Astrocyte of the spinal cord (primary cell): Measurements from ENCODE around the gene DOK1.

Source experiments
- DNase-seq: peaks from one replicate; pipeline ENCODE4 v3.0.0; 2011; ENCODE audit warnings: low read depth, low spot score
- H3K4me3 ChIP-seq: 2 replicates; pipeline ENCODE4 v1.5.1; 2011; ENCODE audit warnings: low read depth, mild to moderate bottlenecking, low read length, moderate library complexity
- in situ Hi-C: cut with HindIII; loops from 2 replicates; pipeline ENCODE4 v1.10.0; 2017; ENCODE audit warnings: low sequenced_read_pairs
- TF ChIP-seq, protein P1 (sequence below): IDR thresholded peaks from 2 replicates; pipeline ENCODE4 v1.5.1; 2012; ENCODE audit warnings: low read depth, mild to moderate bottlenecking, low read length, inconsistent platforms

The DOK1 gene

DNA sequence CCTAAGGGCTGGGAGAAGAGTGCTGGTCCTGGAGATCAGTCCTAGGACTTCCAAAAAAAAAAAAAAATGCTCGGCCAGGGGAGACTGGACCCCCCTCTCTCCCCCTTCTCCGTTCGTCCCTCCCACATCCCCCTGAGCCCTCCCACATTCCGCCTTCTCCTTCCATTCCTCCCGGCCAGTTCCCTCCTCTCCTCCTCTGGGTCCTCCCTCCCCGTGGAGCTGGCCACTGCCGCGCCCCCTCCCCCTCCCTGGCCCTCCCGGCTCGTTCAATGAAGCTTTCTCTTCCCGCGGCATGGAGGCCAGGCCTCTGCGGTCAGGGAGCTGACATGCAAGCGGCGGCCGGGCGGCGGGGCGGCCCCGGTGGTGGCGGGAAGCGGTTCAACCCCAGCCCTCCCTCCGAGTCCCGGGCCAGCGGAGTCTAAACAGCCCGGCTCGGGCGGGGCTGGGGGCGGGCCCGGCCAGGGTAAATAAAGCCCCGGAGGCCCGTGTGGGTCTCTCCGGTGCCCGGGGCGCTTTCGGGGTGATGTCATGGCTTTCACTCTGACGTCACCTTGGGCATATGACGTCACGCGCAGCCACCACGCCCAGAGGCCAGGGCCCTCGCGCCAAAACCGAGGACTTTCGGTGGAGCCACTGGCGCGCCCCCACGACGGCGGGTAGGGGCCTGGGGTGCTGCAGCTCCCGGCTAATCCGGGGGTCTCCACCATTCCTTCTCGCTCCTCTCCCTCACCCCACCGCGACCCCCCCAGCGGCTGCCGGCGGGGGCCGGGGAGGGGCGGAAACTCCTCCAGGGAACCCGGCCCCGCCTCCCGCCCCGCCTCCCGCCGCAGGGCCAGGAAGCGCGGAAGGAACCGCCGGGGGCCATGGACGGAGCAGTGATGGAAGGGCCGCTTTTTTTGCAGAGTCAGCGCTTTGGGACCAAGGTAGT, at the start of gene DOK1, which contains the start of gene LOXL3:
Gene DOK1, plus strand, starts transcription at position 829 of the 928 bp plus-strand sequence. Its CDS starts 35 bp downstream, at position 864.
Gene LOXL3, minus strand, starts transcription at position 51 of the 928 bp plus-strand sequence. CDS start 1,308 bp downstream, outside the sequence.
- DNase-seq: peak; percentile 96
- TF ChIP-seq, protein P1, sequence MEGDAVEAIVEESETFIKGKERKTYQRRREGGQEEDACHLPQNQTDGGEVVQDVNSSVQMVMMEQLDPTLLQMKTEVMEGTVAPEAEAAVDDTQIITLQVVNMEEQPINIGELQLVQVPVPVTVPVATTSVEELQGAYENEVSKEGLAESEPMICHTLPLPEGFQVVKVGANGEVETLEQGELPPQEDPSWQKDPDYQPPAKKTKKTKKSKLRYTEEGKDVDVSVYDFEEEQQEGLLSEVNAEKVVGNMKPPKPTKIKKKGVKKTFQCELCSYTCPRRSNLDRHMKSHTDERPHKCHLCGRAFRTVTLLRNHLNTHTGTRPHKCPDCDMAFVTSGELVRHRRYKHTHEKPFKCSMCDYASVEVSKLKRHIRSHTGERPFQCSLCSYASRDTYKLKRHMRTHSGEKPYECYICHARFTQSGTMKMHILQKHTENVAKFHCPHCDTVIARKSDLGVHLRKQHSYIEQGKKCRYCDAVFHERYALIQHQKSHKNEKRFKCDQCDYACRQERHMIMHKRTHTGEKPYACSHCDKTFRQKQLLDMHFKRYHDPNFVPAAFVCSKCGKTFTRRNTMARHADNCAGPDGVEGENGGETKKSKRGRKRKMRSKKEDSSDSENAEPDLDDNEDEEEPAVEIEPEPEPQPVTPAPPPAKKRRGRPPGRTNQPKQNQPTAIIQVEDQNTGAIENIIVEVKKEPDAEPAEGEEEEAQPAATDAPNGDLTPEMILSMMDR: no peak
- H3K4me3 ChIP-seq: peak within 1 kb of the TSS; percentile 89
- in situ Hi-C loops: no loop called here

DNA sequence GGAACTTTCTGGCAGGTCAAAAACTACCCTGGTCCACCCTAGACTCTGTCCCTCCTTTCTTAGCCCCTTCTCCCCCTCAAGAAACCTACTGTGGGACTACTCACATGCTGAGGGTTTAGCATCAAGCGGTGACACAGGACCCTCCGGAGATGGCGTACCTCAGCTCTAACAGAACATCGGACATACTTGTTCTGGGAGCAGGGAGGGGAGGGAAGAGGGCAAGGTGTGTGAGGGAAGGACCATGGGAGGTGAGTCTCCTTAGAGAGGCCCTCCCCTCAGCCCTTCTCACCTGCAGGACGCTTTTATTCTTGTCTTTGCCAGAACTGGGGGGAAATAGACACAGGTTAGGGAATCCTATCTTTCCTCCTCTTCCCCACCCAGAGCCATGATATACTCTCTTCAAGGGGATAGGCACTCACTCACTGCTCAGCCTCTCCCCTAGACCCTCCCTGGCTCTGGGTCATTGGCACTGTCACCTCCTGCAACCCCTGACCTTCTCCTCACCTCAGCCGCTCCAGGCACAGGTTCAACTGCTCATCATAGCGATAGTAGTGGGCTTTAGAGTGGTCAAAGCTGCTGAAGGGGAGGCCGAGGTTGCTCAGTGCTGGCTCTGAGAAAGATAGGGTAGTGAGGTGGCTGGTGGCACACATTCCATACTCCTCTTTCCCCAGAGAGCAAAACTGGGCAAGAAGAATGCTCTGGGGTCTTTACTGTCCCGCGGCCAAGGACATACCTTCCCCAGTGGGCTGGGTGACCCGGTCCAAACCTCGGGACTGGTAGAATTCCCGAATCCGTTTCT, 48.9 kb upstream of the DOK1 start:
- H3K4me3 ChIP-seq: no peak overlapping the region
- TF ChIP-seq, protein P1: no peak
- DNase-seq: no peak
- in situ Hi-C loops: no loop called here

DNA sequence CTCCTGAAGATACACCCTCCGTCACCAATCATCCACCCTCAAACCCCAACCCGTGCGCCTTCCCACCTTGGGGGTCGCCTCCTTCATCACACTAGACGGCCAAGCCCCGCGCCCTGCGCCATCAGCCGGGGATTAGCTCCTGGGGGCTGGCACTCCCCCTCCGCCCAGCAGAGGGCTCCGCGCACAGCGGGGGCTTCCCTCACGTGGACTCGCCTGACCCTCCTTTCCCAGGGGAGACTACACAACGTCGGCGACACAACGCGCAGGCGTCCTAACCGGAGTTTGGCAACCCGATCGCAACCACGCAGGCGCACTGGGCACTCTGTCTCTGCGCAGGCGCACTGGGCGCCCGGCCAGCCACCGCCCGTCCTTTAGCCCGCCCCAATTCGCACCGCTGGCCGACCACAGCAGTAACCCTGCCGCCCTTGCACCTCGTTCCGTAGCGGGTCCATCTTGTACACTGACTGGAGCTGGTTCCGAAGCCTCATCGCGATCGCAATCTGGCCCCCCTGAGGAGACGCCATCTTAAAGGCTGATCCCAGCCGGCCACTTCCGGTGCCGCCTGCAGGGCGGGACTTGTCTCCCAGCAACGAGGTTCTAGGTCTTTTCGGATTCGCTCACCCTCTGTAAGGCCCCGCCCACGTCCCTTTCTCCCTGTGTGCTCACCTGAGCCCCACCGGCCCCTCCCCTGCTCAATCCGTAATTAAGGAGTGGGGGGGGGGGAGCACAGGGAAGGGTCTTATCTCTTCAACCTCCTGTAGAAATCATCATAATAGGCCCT, 47.2 kb upstream of the DOK1 start, which contains the start of gene PCGF1:
Gene PCGF1, minus strand, starts transcription at position 551 of the 781 bp plus-strand sequence. Its CDS starts 27 bp downstream, at position 524.
- in situ Hi-C loops: no loop called here
- DNase-seq: peak; percentile 98
- H3K4me3 ChIP-seq: peak within 1 kb of the TSS; percentile 97
- TF ChIP-seq, protein P1: peak; percentile 42

DNA sequence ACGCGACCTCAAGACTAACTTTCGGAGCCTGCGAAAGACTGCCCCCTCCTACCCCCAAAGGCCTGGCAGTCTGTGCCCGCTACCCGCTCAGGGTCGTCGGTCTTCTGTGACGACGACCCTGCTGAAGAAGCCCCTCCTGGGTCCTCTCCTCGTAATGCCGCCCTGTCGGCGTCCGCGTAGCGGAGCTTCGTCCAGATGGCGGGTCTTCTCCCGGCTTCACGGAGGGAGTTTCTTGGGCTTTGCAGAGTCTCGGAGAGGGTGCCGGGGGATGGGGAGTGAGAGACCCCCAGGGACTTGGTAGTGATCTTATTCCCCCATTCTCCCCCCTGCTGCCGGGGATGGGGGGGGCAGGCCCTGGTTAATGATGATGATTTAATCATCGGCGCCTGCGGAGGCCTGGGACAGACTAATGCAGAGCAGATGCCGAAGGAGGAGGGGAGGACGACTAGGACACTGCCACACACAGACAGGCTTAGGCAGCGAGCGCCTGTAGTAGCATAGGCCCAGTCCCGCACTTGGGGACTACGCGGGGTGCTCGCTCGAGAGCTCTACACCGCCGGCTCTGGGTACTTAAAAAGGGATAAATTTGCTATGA, 46.5 kb upstream of the DOK1 start:
- in situ Hi-C loops: no loop called here
- no peak for DNase-seq
- peak overlapping the region; percentile 97 for H3K4me3 ChIP-seq
- TF ChIP-seq, protein P1: no peak

DNA sequence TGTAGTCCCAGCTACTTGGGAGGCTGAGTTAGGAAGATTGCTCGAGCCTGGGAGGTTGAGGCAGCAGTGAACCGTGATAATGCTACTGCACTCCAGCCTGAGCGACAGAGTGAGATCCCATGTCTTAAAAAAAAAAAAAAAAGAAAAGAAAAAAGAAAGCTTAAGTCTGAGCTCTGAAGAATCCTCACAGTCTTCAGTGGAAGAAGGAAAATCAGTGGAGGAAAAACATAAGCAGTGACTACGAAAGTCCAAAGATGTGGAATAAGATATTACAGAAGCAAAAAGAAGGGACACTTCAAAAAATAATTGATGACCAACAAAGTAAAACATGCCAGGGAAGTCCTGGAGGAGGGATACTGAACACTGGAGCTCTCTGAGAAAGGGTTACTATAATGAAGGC, 44.2 kb upstream of the DOK1 start:
- TF ChIP-seq, protein P1: no peak
- in situ Hi-C loops: no loop called here
- no peak overlapping the region for H3K4me3 ChIP-seq
- DNase-seq: no peak
